NCI-H2196 treated with DMSO at 0.1 percent for 48 hours (cell line): Measurements from ENCODE around the gene TAPT1.
"Not testable (repeated sequence)": the region's sequence is repeated elsewhere in the genome, so short reads cannot be mapped to it uniquely, and the experiment has no call there.

Experiments used
- DNase-seq: peaks from one replicate; lab custom pipeline; 2025; ENCODE audit not compliant: unreplicated experiment; lab: John Stamatoyannopoulos, UW

Gene TAPT1

GRCh38 chr4:16225863-16226815 is at the start of gene TAPT1:
Gene TAPT1, minus strand, starts transcription at chr4:16226471. Its CDS starts 14 bp downstream, at chr4:16226457.
- DNase-seq: peak; percentile 38

DNA sequence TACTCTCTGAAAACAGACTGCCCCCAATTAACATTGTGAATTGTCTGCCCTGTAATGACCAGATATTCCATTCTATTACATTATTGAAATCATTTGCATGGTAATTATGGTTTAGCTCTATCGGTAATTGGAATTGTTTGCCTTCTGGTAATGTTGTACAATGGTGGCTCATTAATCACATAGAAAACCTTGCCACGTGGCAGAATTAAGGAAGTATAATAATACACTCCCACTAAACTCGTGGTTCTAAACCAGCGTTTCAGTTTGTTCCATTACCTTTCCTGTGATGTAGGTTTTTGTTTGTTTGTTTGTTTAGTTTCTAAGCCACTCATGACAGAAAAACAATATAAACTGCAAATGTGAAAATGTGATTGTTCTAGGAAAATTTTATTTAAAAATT is 45.1 kb upstream of the TAPT1 start:
- no peak for DNase-seq

- DNase-seq: no peak
Observed at GRCh38 chr4:16270454-16271328, 44.4 kb upstream of the TAPT1 start.

- not testable (repeated sequence) for DNase-seq
Observed at GRCh38 chr4:16269742-16270453, 43.6 kb upstream of the TAPT1 start.

DNA sequence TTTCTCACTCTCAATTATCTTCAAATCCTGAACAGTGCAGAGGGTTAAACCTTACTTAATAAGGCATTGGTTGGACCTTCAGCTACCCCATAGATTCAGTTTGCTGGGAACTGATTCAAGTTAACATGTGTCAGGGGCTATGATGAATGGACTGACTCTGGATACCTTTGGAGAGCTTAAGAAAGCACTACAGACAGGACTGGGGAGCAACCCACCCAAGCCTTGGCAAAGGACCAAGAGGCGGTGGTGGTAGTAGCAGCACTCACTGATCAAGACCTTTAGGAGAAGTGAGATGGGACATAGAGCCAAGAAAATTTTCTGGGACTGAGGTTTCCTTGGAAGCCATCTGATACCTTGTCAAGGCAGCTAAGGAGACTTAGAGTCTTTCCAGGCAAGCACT is 43.0 kb upstream of the TAPT1 start:
- no peak for DNase-seq

DNA sequence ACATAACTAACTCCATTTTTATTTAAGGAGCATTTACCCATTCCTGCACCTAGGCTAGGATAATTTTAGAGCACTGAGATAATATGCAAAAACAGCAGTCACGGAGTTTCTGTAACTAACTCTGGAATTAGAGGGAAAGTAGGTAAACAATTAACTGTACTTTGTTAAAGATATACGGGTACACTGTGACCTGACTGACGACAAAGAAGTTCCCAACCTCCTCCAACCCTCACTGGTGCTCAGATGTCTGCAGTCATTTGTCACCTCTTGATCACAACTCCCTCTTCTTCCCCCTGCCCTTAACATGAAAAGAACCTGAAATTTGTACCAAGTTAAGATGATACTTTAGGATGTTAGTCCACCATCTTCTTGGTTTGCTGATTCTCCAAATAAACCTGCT is 42.0 kb upstream of the TAPT1 start:
- no peak for DNase-seq

- DNase-seq: no peak
Observed at GRCh38 chr4:16267639-16268038, 41.4 kb upstream of the TAPT1 start.

DNA sequence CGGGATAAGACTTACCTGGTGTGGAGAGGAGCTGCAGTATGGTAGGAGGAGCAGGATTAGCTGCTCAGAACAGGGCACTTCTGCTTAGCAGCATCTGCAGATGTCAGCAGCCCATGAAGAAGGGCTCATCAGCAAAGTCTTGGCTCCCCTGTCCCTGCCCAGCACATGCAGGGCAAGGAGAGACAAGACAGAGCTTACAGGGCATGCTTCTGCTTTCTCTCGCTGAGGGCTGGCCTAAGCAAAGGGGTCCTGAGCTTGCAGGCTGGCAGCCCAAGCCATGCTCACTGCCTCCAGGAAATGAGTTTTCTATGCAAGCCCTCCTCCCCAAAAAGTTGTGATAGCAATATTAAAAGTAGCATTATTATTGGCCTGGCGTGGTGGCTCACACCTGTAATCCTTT is 39.5 kb upstream of the TAPT1 start:
- no peak for DNase-seq

DNA sequence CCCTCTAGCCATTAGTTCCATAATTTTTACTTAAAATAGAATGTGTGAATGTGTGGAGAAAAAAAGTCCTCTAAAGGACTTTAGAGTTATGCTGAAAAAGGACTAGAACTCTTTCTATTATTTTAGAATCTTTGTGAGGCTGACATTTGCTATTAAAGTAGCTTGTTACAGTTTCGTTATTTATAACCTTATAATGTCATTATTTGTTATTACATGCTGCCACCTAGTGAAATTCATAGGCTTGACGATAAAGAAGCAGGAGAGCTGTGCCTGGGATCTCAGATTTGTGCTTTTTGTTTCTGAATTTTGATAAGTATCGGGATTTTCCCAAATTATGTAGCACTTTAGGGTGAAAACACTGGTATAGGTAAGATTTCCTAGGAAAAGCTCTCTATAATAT is 38.5 kb upstream of the TAPT1 start:
- peak; percentile 3 for DNase-seq

- no peak for DNase-seq
Observed at GRCh38 chr4:16263056-16263455, 36.8 kb upstream of the TAPT1 start.

DNA sequence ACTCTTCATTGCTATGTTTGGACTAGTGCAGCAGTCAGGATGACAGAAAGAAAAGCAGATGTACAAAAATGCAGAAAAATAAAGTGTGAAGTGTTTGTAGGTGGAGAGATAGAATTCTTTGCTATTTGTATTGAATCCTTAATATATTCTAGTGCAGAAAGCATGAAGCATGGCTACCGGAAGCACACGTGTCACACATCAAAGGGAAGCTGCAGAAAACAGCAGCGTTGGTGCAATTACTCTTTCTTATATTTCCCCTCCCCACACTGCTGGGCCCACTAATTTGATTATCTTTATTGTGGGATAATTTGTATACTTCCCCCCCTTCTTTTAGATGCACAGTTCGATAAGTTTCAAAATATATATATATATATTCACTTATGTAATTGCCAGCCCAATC is 35.9 kb upstream of the TAPT1 start:
- no peak for DNase-seq

- DNase-seq: no peak
Observed at GRCh38 chr4:16261313-16261878, 35.1 kb upstream of the TAPT1 start.

GRCh38 chr4:16259889-16260246 is 33.6 kb upstream of the TAPT1 start:
- DNase-seq: no peak

DNA sequence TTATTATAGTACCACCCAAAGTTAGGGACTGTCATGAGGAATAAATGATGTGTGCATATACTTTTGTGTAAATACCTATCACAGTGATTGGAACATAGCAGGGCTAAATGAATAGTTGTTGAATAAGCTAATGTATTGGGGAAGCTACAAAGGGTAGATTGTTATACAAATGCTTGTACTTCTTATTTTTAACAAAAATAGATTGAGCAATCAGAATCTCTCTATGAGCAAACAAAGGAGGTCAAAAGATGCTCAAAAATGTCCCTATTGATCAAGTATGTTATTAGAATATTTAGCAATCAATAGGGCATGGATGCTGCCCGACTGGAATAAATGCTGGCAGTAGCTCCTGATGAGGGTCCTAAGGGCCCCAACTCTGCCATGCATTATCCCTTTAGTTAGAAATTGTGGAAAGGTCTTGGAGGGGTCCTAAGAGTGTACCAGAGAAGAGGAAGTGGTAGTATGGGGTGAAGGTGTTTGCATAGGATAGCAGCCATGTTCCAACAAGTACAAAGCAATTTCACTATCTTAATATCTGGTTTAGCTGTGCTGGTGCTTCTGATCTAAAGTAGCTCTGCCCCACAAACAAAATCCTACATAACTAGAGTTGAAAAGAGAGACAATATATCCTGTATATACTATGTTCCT is 33.1 kb upstream of the TAPT1 start:
- no peak for DNase-seq

DNA sequence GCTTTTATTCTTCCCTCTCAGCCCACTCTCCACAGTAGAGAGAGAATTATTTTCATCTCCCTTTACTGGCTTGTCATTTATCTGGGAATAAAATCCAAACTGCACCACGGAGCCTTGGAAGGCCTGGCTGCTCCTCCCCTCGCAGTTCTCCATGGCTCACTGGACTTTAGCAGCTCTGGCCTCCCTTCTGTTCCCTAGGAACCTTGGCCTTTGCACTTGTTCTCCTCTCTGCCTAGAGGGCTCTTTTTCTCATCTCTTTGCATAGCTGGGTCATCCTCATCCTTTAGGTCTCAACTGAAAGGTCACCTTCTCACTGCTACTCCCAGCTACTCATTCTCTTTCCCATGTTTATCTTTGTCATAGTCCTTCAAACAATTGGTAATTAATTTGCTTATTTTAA is 31.3 kb upstream of the TAPT1 start:
- DNase-seq: no peak

DNA sequence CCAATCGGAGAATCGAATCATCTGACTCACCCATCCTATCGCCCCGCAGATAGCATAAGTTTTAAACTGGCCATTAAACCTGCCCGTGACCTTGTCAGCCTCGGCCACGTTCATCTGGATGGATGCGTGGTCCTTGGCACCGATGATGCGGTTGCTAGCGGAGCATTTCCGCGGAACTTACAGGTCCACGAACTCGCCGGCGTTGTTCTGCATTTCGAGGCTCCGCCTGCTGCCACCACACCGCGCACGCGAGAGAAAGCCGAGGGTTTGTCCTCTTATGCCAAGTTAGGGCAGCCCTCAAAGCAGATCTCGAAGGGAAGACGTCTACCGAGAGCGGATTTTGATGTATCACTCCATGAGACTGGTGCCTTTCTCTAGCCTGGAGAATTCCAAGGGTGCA is 30.1 kb upstream of the TAPT1 start:
- DNase-seq: no peak

DNA sequence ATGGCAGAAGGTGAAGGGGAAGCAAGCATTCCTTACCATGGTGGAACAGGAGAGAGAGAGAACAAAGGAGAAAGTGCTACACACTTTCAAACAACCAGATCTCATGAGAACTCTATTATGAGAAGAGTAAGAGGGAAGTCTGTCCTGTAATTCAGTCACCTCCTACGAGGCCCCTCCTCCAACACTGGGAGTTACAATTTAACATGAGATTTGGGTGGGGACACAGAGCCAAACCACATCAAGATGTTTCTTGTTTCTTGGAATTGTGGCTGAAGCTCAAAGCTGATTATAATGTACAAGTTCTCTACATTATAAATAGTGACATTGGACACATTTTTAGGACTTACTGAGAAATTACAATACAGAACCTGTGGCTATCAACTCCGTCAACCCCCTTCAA is 29.5 kb upstream of the TAPT1 start:
- no peak for DNase-seq

- DNase-seq: no peak
Observed at GRCh38 chr4:16253127-16253960, 27.1 kb upstream of the TAPT1 start.

DNA sequence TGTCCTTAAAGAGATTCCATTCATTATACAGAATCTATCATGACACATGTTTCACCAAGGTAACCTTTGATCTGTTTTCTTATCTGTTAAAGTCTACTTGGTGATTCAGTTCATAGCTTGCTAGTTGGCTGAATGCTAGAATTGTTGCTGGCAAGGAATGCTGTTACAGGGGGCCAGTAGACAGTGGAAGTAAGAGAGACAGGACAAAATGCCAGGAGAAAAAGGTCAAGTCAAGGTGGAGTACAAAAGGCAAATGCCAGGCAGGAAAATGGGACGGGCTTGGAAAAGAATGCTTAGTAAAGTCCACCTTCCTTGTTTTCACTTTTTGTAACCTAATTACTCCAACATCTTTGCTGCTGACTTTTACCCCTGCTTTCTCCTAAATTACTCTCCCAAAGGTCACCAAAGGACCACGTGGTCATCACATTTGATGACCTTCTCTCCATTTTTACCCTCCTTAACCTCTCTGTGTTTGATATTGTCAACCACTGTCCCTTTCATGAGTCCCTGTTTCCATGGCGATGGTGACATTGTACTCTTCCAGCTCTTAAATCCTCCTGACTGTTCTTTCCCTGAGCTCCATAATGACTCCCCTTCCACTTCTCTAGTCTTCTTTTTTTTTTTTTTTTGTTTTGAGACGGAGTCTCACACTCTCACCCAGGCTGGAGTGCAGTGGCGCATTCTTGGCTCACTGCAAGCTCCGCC is 24.5 kb upstream of the TAPT1 start:
- no peak for DNase-seq
